ENCODE measurements around the gene MSANTD7.
"Not testable (repeated sequence)": the region's sequence is repeated elsewhere in the genome, so short reads cannot be mapped to it uniquely, and the experiment has no call there.

Gene MSANTD7

GRCh38 chr10:14858338-14858960 lies 20.3 kb downstream of the MSANTD7 start:
- Histone ChIP-seq H3K27me3 (replicated peaks) (no peaks in the 10 kb centered on the region), H3K36me3 (replicated peaks) (peaks cover 3% of the 10 kb centered on the region), H3K4me3 (ENCODE audit: low read depth, low read length) (no peak overlapping the region), H3K27ac (no peak overlapping the region)
- in situ Hi-C loops (cut with HindIII; ENCODE audit: low pct_ligation_motif_present, low sequenced_read_pairs) = no loop called here
- TF ChIP-seq CTCF (IDR thresholded peaks at IDR 0.05; ENCODE audit: low read depth, low read length, missing control alignments) = no peak
- no peak for DNase-seq

GRCh38 chr10:14859043-14859442 lies 20.9 kb downstream of the MSANTD7 start:
- in situ Hi-C loops (cut with HindIII; ENCODE audit: low pct_ligation_motif_present, low sequenced_read_pairs) = no loop called here
- H3K4me3 ChIP-seq (ENCODE audit: low read depth, low read length) = no peak overlapping the region
- H3K27ac ChIP-seq = no peak overlapping the region
- TF ChIP-seq CTCF (IDR thresholded peaks at IDR 0.05; ENCODE audit: low read depth, low read length, missing control alignments) = no peak
- no peaks in the 10 kb centered on the region for H3K27me3 ChIP-seq (replicated peaks)
- peaks cover 3% of the 10 kb centered on the region for H3K36me3 ChIP-seq (replicated peaks)
- no peak for DNase-seq

- H3K4me3 ChIP-seq (ENCODE audit: low read depth, low read length) = no peak overlapping the region
- H3K36me3 ChIP-seq (replicated peaks) = peaks cover 3% of the 10 kb centered on the region
- in situ Hi-C loops (cut with HindIII; ENCODE audit: low pct_ligation_motif_present, low sequenced_read_pairs) = no loop called here
- no peak overlapping the region for H3K27ac ChIP-seq
- TF ChIP-seq CTCF (IDR thresholded peaks at IDR 0.05; ENCODE audit: low read depth, low read length, missing control alignments) = no peak
- DNase-seq = no peak
- no peaks in the 10 kb centered on the region for H3K27me3 ChIP-seq (replicated peaks)
These were observed 21.7 kb downstream of the MSANTD7 start for GRCh38 chr10:14859775-14860174.

GRCh38 chr10:14860791-14861190 lies 22.7 kb downstream of the MSANTD7 start:
- no peak for DNase-seq
- H3K27ac ChIP-seq = no peak overlapping the region
- no peaks in the 10 kb centered on the region for H3K27me3 ChIP-seq (replicated peaks)
- TF ChIP-seq CTCF (IDR thresholded peaks at IDR 0.05; ENCODE audit: low read depth, low read length, missing control alignments) = no peak
- peaks cover 3% of the 10 kb centered on the region for H3K36me3 ChIP-seq (replicated peaks)
- H3K4me3 ChIP-seq (ENCODE audit: low read depth, low read length) = no peak overlapping the region
- in situ Hi-C loops (cut with HindIII; ENCODE audit: low pct_ligation_motif_present, low sequenced_read_pairs) = no loop called here

GRCh38 chr10:14864466-14864865 lies 26.4 kb downstream of the MSANTD7 start:
- H3K4me3 ChIP-seq (ENCODE audit: low read depth, low read length); H3K27ac ChIP-seq; H3K27me3 ChIP-seq (replicated peaks); DNase-seq; in situ Hi-C loops (cut with HindIII; ENCODE audit: low pct_ligation_motif_present, low sequenced_read_pairs): not testable (repeated sequence)
- peaks cover 14% of the 10 kb centered on the region for H3K36me3 ChIP-seq (replicated peaks)

GRCh38 chr10:14864871-14865270 lies 26.8 kb downstream of the MSANTD7 start:
- H3K4me3 ChIP-seq (ENCODE audit: low read depth, low read length); in situ Hi-C loops (cut with HindIII; ENCODE audit: low pct_ligation_motif_present, low sequenced_read_pairs); H3K27me3 ChIP-seq (replicated peaks); DNase-seq; H3K27ac ChIP-seq: not testable (repeated sequence)
- peaks cover 17% of the 10 kb centered on the region for H3K36me3 ChIP-seq (replicated peaks)

GRCh38 chr10:14873090-14873760 lies 35.1 kb downstream of the MSANTD7 start:
- peaks cover 8% of the 10 kb centered on the region for H3K36me3 ChIP-seq (replicated peaks)
- in situ Hi-C loops (cut with HindIII; ENCODE audit: low pct_ligation_motif_present, low sequenced_read_pairs) = no loop called here
- peak; percentile 48 for DNase-seq
- H3K27ac ChIP-seq = peak overlapping the region; percentile 37
- no peaks in the 10 kb centered on the region for H3K27me3 ChIP-seq (replicated peaks)
- TF ChIP-seq CTCF (IDR thresholded peaks at IDR 0.05; ENCODE audit: low read depth, low read length, missing control alignments) = no peak
- H3K4me3 ChIP-seq (ENCODE audit: low read depth, low read length) = no peak overlapping the region

Data from brain microvascular endothelial cell (primary cell).